ENCODE data around the gene TSPOAP1.
"Not testable (repeated sequence)": the region's sequence is repeated elsewhere in the genome, so short reads cannot be mapped to it uniquely, and the experiment has no call there.

- not testable (repeated sequence) for TF ChIP-seq CTCF (IDR thresholded peaks at IDR 0.05); TCF12 (IDR thresholded peaks at IDR 0.05); NRF1 (IDR thresholded peaks at IDR 0.05; ENCODE audit: low read depth, low read length); YY1 (IDR thresholded peaks at IDR 0.05; ENCODE audit: low read depth); SIN3A (IDR thresholded peaks at IDR 0.05; ENCODE audit: borderline replicate concordance, low read depth, low read length); MAX (IDR thresholded peaks at IDR 0.05; ENCODE audit: low read depth); EP300 (IDR thresholded peaks at IDR 0.05; ENCODE audit: borderline replicate concordance in 1 of 2, low read depth in 1 of 2, low read length in 1 of 2); TAF1 (IDR thresholded peaks at IDR 0.05; ENCODE audit: borderline replicate concordance, low read depth, low read length); SMC3 (IDR thresholded peaks at IDR 0.05; ENCODE audit: low read depth, low read length); EZH2phosphoT487 (IDR thresholded peaks at IDR 0.05; ENCODE audit: borderline replicate concordance, low read depth); MXI1 (IDR thresholded peaks at IDR 0.05; ENCODE audit: low read depth, low read length)
Measured at GRCh38 chr17:58341136-58341860, 12.7 kb upstream of the TSPOAP1 start.

All from SK-N-SH (cell line).